ENCODE data around the gene TAOK3. TPM values are rescaled to one million over a fixed set of nuclear protein-coding genes. Genes with fewer than 3 reads are reported as not detected.
"Not testable (repeated sequence)": the region's sequence is repeated elsewhere in the genome, so short reads cannot be mapped to it uniquely, and the experiment has no call there.

Gene TAOK3
- total and polyA plus RNA-seq, 3 donors from 2014 or later: 20.5 to 64.8 (median 51.9) TPM

GRCh38 chr12:118409834-118410233, 37.1 kb upstream of the TAOK3 start:
- no peaks in the 10 kb centered on the region for H3K9me3 ChIP-seq
- H3K4me1 ChIP-seq: no peaks in the 10 kb centered on the region
- no peak for DNase-seq
- H3K27me3 ChIP-seq: no peaks in the 10 kb centered on the region
- 82 to 85% methylated on average over 2 of the region's 2 CpGs for WGBS, 2 donors
- H3K36me3 ChIP-seq (ENCODE audit: low read depth, missing control alignments): no peaks in the 10 kb centered on the region
- intact Hi-C loops (cut with DNase I; ENCODE audit: low total_unique reads): no loop called here
- TF ChIP-seq CTCF (IDR thresholded peaks at IDR 0.05) (no peak), POLR2A (IDR thresholded peaks at IDR 0.05) (no peak)
- H3K4me3 ChIP-seq: no peak overlapping the region
- no peak overlapping the region for H3K27ac ChIP-seq

- DNase-seq; intact Hi-C loops (cut with DNase I; ENCODE audit: low total_unique reads); H3K9me3 ChIP-seq; H3K4me3 ChIP-seq; H3K36me3 ChIP-seq (ENCODE audit: low read depth, missing control alignments); H3K27me3 ChIP-seq; H3K4me1 ChIP-seq; H3K27ac ChIP-seq: not testable (repeated sequence)
- WGBS, 2 donors: 82 to 91% methylated on average over 8 of the region's 8 CpGs
Measured at GRCh38 chr12:118408241-118408640, 35.5 kb upstream of the TAOK3 start.

- Histone ChIP-seq H3K4me3 (no peak overlapping the region), H3K36me3 (ENCODE audit: low read depth, missing control alignments) (no peaks in the 10 kb centered on the region), H3K9me3 (no peaks in the 10 kb centered on the region), H3K4me1 (no peaks in the 10 kb centered on the region), H3K27ac (no peak overlapping the region), H3K27me3 (no peaks in the 10 kb centered on the region)
- 59 to 61% methylated on average over 4 of the region's 4 CpGs for WGBS, 2 donors
- intact Hi-C loops (cut with DNase I; ENCODE audit: low total_unique reads): no loop called here
- DNase-seq: peak; percentile 87
- TF ChIP-seq CTCF (IDR thresholded peaks at IDR 0.05): peak; percentile 64 to 69 (median 66)
- no peak for TF ChIP-seq POLR2A (IDR thresholded peaks at IDR 0.05)
Measured at GRCh38 chr12:118404876-118405521, 32.3 kb upstream of the TAOK3 start.

- intact Hi-C loops (cut with DNase I; ENCODE audit: low total_unique reads): no loop called here
- TF ChIP-seq CTCF (IDR thresholded peaks at IDR 0.05) (no peak), POLR2A (IDR thresholded peaks at IDR 0.05) (no peak)
- H3K9me3 ChIP-seq: no peaks in the 10 kb centered on the region
- no peaks in the 10 kb centered on the region for H3K4me1 ChIP-seq
- DNase-seq: no peak
- no peaks in the 10 kb centered on the region for H3K27me3 ChIP-seq
- H3K27ac ChIP-seq: no peak overlapping the region
- 85 to 86% methylated on average over 6 of the region's 6 CpGs for WGBS, 2 donors
- no peaks in the 10 kb centered on the region for H3K36me3 ChIP-seq (ENCODE audit: low read depth, missing control alignments)
- no peak overlapping the region for H3K4me3 ChIP-seq
Measured at GRCh38 chr12:118402251-118402650, 29.5 kb upstream of the TAOK3 start.

- 95 to 97% methylated on average over 5 of the region's 5 CpGs for WGBS, 2 donors
- no peaks in the 10 kb centered on the region for H3K4me1 ChIP-seq
- no peaks in the 10 kb centered on the region for H3K27me3 ChIP-seq
- H3K9me3 ChIP-seq: no peaks in the 10 kb centered on the region
- intact Hi-C loops (cut with DNase I; ENCODE audit: low total_unique reads): no loop called here
- no peak overlapping the region for H3K4me3 ChIP-seq
- TF ChIP-seq CTCF (IDR thresholded peaks at IDR 0.05) (no peak), POLR2A (IDR thresholded peaks at IDR 0.05) (no peak)
- no peak for DNase-seq
- H3K27ac ChIP-seq: peak overlapping the region in 1 of 2 donors; percentile 36
- H3K36me3 ChIP-seq (ENCODE audit: low read depth, missing control alignments): no peaks in the 10 kb centered on the region
Measured at GRCh38 chr12:118398940-118399339, 26.2 kb upstream of the TAOK3 start.
